Cardiac muscle cell (in vitro differentiated cells and primary cell): ENCODE results near the gene SUSD1. TPM values are rescaled to one million over a fixed set of nuclear protein-coding genes. Genes with fewer than 3 reads are reported as not detected.

Source experiments
- DNase-seq, 2 donors: peaks; one replicate each; pipeline versions ENCODE4 v3.0.0 to v3.0.0-alpha.2; 2010 to 2017; ENCODE audit warnings: low read depth in 1 of 2, low spot score in 1 of 2
- H3K27ac ChIP-seq: fragments of 200-600 bp; sonication (generic); 2 replicates; pipeline ENCODE4 v1.5.1; 2016
- H3K27me3 ChIP-seq: fragments of 200-600 bp; sonication (generic); 2 replicates; pipeline ENCODE4 v1.6.0; 2016; ENCODE audit warnings: control low read depth
- H3K36me3 ChIP-seq: fragments of 200-600 bp; sonication (generic); 2 replicates; pipeline ENCODE4 v1.5.1; 2016; ENCODE audit warnings: control low read depth
- H3K4me1 ChIP-seq: fragments of 200-600 bp; sonication (generic); 2 replicates; pipeline ENCODE4 v1.8.1; 2017; ENCODE audit warnings: low read depth, mild to moderate bottlenecking, mixed run types
- H3K4me3 ChIP-seq: fragments of 200-600 bp; sonication (generic); 2 replicates; pipeline ENCODE4 v1.5.1; 2016; ENCODE audit warnings: mild to moderate bottlenecking
- H3K9me3 ChIP-seq: fragments of 200-600 bp; sonication (generic); 2 replicates; pipeline ENCODE4 v1.5.1; 2017; ENCODE audit warnings: low read depth, mild to moderate bottlenecking, control low read depth
- CTCF ChIP-seq: IDR thresholded peaks from 2 replicates; pipeline ENCODE4 v1.5.1; 2012; ENCODE audit warnings: low read depth, mild to moderate bottlenecking, low read length
- polyA plus RNA-seq: library from polyadenylated mRNA; unstranded; fragments of >200 nt; fragmentation: Nextera tagmentation; extraction: Ambion mirVana; gene quantifications from 2 replicates; pipeline ENCODE4 v1.2.1, GENCODE V29; 2016
- total RNA-seq: library from RNA; depleted of rRNA; stranded (reverse); fragments of >200 nt; gene quantifications from 2 replicates; pipeline ENCODE4 v1.2.3, GENCODE V29; 2016

Gene SUSD1
- total and polyA plus RNA-seq, 2 experiments from 2014 or later = 9.7 to 15.2 TPM

DNA sequence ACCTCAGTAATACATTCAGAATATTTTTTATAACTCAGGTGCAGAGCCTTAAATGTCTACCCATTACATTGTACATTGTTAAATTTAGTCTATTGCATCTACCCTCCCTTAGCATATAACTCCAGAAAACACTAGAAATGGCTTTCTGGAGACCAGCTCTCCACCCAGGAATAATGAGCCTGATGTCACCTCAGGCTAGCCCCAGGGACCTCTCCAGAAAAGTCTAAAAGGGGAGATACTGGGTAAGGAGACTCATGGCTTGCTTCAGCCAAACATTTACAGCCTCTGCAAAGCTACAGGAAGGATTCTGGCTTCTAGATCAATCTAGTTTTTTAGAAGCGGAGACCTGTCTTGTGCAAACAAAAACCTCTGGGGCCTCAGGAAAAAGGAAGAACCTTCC lies 13.8 kb upstream of the SUSD1 start:
- no peak for TF ChIP-seq CTCF
- Histone ChIP-seq H3K9me3 (no peaks in the 10 kb centered on the region), H3K4me3 (no peak overlapping the region), H3K36me3 (no peaks in the 10 kb centered on the region), H3K4me1 (no peaks in the 10 kb centered on the region), H3K27ac (no peak overlapping the region), H3K27me3 (no peaks in the 10 kb centered on the region)
- no peak for DNase-seq

DNA sequence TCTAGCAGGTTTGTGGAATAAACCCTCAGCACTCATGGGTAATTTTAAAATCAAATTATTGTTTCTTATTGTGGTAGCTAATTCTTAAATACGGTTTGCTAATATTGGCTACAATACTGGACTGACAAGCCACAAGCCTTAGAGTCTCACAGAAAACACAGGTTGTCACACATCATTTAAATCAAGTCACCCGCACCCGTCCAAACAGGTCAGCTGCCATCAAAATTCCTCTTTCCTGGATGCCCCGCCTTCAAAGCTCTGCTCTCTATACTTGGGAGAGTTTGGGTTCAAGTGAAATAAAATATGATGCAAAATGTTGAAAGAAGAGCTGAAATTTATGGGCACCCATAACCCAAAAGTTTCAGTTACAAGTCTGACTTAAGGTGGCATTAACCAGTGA lies 12.3 kb upstream of the SUSD1 start:
- Histone ChIP-seq H3K4me3 (no peak overlapping the region), H3K36me3 (no peaks in the 10 kb centered on the region), H3K4me1 (no peaks in the 10 kb centered on the region), H3K9me3 (no peaks in the 10 kb centered on the region), H3K27me3 (no peaks in the 10 kb centered on the region), H3K27ac (no peak overlapping the region)
- TF ChIP-seq CTCF = no peak
- no peak for DNase-seq

- Histone ChIP-seq H3K27me3 (no peaks in the 10 kb centered on the region), H3K4me1 (no peaks in the 10 kb centered on the region), H3K36me3 (no peaks in the 10 kb centered on the region), H3K27ac (no peak overlapping the region), H3K9me3 (no peaks in the 10 kb centered on the region), H3K4me3 (no peak overlapping the region)
- DNase-seq = no peak
- no peak for TF ChIP-seq CTCF
Measured at GRCh38 chr9:112186695-112187094, 11.6 kb upstream of the SUSD1 start.

DNA sequence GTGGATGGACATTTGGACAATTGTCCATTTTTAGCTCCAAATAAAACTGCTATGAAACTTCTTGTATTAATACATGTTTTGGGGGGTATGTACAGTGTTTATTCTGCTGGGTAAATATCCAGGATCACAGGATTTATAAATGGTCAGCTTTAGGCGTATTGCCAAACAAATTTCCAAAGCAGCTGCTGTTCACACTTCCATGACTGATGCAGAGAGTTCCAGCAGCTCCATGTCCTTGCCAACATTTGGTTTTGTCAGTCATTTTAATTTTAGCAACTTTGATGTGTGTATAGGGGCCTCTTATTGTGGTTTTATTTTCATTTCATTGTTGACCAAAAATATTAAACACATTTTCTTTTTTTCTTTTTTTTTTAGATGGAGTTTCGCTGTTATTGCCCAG lies 9.8 kb upstream of the SUSD1 start:
- H3K36me3 ChIP-seq = no peaks in the 10 kb centered on the region
- H3K9me3 ChIP-seq = no peaks in the 10 kb centered on the region
- no peak for DNase-seq
- no peak overlapping the region for H3K27ac ChIP-seq
- H3K4me1 ChIP-seq = no peaks in the 10 kb centered on the region
- no peak overlapping the region for H3K4me3 ChIP-seq
- TF ChIP-seq CTCF = no peak
- no peaks in the 10 kb centered on the region for H3K27me3 ChIP-seq

- H3K4me3 ChIP-seq = no peak overlapping the region
- TF ChIP-seq CTCF = no peak
- no peak overlapping the region for H3K27ac ChIP-seq
Measured at GRCh38 chr9:112184221-112184620, 9.1 kb upstream of the SUSD1 start.

DNA sequence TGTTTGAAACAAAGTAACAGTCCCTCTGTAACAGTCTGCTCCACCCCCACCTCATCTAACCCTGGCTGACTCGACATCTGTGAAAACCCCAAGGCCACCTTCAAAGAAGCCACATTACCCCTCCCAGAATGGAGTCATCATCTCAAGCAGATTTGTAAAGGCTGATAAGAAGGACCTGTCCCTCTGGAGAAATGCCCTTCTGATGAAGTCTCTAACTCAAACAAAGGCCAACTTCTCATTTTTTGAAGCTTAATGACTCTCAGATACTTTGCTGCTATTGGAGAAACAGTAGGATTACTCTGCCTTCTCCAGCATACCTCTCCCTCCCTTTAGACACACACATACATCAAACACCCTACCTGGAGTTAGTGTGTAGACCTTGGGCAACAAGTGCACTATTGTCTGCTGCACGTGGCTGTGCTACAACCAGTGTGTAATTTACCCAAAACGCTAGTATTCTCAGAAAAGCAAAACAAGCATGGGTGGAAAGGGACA lies 5.3 kb upstream of the SUSD1 start:
- no peaks in the 10 kb centered on the region for H3K9me3 ChIP-seq
- no peaks in the 10 kb centered on the region for H3K4me1 ChIP-seq
- no peak for TF ChIP-seq CTCF
- H3K4me3 ChIP-seq = no peak overlapping the region
- peaks cover 5% of the 10 kb centered on the region for H3K27me3 ChIP-seq
- H3K27ac ChIP-seq = no peak overlapping the region
- H3K36me3 ChIP-seq = no peaks in the 10 kb centered on the region
- no peak for DNase-seq

More at GRCh38 chr9:112184221-112184620, 9.1 kb upstream of the SUSD1 start:
- DNase-seq = no peak
- Histone ChIP-seq H3K9me3 (no peaks in the 10 kb centered on the region), H3K27me3 (no peaks in the 10 kb centered on the region), H3K4me1 (no peaks in the 10 kb centered on the region), H3K36me3 (no peaks in the 10 kb centered on the region)
